HepG2 (cell line): Measurements from ENCODE around the gene CERS6. TPM values are rescaled to one million over a fixed set of nuclear protein-coding genes. Genes with fewer than 3 reads are reported as not detected.

Experiments
- ASH2L ChIP-seq: fragments of 300-600, 200-600 bp; sonication (generic); IDR thresholded peaks from 2 replicates; pipeline ENCODE4 v1.7.0; 2017; ENCODE audit warnings: low read depth, mild to moderate bottlenecking, moderate library complexity, mixed read lengths, low read length; ENCODE audit not compliant: insufficient read length
- IRX3 ChIP-seq: sonication (generic); formaldehyde crosslinking; IDR thresholded peaks from 2 replicates; pipeline ENCODE4 v1.8.1; 2023; ENCODE audit warnings: mild to moderate bottlenecking, low read depth, missing genetic modification reagents, borderline replicate concordance
- NR2C2 ChIP-seq: sonication (generic); formaldehyde crosslinking; IDR thresholded peaks from 2 replicates; pipeline ENCODE4 v1.4.0; 2020; ENCODE audit warnings: missing genetic modification reagents, mild to moderate bottlenecking, moderate library complexity, borderline replicate concordance
- NR2F6 ChIP-seq, 2 experiments: IDR thresholded peaks; 2 replicates each; pipeline ENCODE4 v1.6.1; 2016; ENCODE audit warnings: antibody characterized with exemption in 1 of 2, mild to moderate bottlenecking in 1 of 2
- PLRG1 ChIP-seq: fragments of 450-650 bp; conservative IDR thresholded peaks from 2 replicates; pipeline ENCODE4 v1.6.1; 2016
- SAFB2 ChIP-seq: sonication (generic); formaldehyde crosslinking; IDR thresholded peaks from 2 replicates; pipeline ENCODE4 v1.5.1; 2020; ENCODE audit warnings: missing genetic modification reagents, low read depth, mild to moderate bottlenecking, borderline replicate concordance
- SYNCRIP ChIP-seq: fragments of 200-400 bp; formaldehyde crosslinking; IDR thresholded peaks from 2 replicates; pipeline ENCODE4 v1.6.1; 2018; ENCODE audit warnings: mild to moderate bottlenecking, low read depth, low read length; ENCODE audit not compliant: insufficient read depth
- ZNF3 ChIP-seq: IDR thresholded peaks from 2 replicates; pipeline ENCODE4 v1.7.0; 2017; ENCODE audit warnings: inconsistent platforms
- ZNF331 ChIP-seq: sonication (generic); formaldehyde crosslinking; IDR thresholded peaks from 2 replicates; pipeline ENCODE4 v1.4.0; 2020; ENCODE audit warnings: missing genetic modification reagents
- ZNF33A ChIP-seq: sonication (generic); formaldehyde crosslinking; IDR thresholded peaks from 2 replicates; pipeline ENCODE4 v1.5.1; 2020; ENCODE audit warnings: missing genetic modification reagents, mild to moderate bottlenecking, moderate library complexity, borderline replicate concordance
- ZNF619 ChIP-seq: sonication (generic); formaldehyde crosslinking; IDR thresholded peaks from 2 replicates; pipeline ENCODE4 v1.4.0; 2020; ENCODE audit warnings: mild to moderate bottlenecking, missing genetic modification reagents
- ZNF773 ChIP-seq: sonication (generic); formaldehyde crosslinking; IDR thresholded peaks from 2 replicates; pipeline ENCODE4 v1.4.0; 2020; ENCODE audit warnings: missing genetic modification reagents, borderline replicate concordance
- ZNF841 ChIP-seq: sonication (generic); formaldehyde crosslinking; IDR thresholded peaks from 2 replicates; pipeline ENCODE4 v1.8.1; 2023; ENCODE audit warnings: missing genetic modification reagents, borderline replicate concordance
- polyA plus RNA-seq, 8 experiments: library from polyadenylated mRNA; depleted of rRNA in 3 of 8; stranded (reverse) in 7 of 8; unstranded in 1 of 8; fragments of >200 nt; fragmentation: Illumina TruSeq in 4 of 8; extraction: Trizol in 4 of 8; gene quantifications; 2 replicates each; pipeline versions ENCODE4 v1.2.1 to v1.2.3, GENCODE V29; 2011 to 2016; ENCODE audit warnings: low read depth in 4 of 8, missing spikeins in 1 of 8, mixed read lengths in 1 of 8; ENCODE audit not compliant: insufficient read depth in 1 of 8
- total RNA-seq, 5 experiments: library from RNA; depleted of rRNA; stranded (reverse); fragments of >200 nt; fragmentation: Illumina TruSeq; extraction: Trizol; gene quantifications; 2 replicates each; pipeline ENCODE4 v1.2.3, GENCODE V29; 2016; ENCODE audit warnings: low read depth in 1 of 5
- TF ChIP-seq, protein P1 (sequence below): sonication (generic); formaldehyde crosslinking; IDR thresholded peaks from 2 replicates; pipeline ENCODE4 v1.5.1; 2020; ENCODE audit warnings: mild to moderate bottlenecking, missing genetic modification reagents, moderate library complexity
- TF ChIP-seq, protein P2 (sequence below): IDR thresholded peaks from 2 replicates; pipeline ENCODE4 v1.4.0; 2020; ENCODE audit warnings: mild to moderate bottlenecking, missing genetic modification reagents
- TF ChIP-seq, protein P3 (sequence below): sonication (generic); formaldehyde crosslinking; IDR thresholded peaks from 2 replicates; pipeline ENCODE4 v1.4.0; 2020; ENCODE audit warnings: mild to moderate bottlenecking, missing genetic modification reagents
- TF ChIP-seq, protein P4 (sequence below): sonication (generic); formaldehyde crosslinking; IDR thresholded peaks from 2 replicates; pipeline ENCODE4 v1.9.0; 2022; ENCODE audit warnings: low read depth, missing genetic modification reagents
- TF ChIP-seq, protein P5 (sequence below): IDR thresholded peaks from 2 replicates; pipeline ENCODE4 v1.6.1; 2016; ENCODE audit warnings: mild to moderate bottlenecking

CERS6 gene
- total and polyA plus RNA-seq, 2 of the 13 experiments (the other 11 are each of a cell fraction or from before 2014, with no cell fraction given): 10.1 to 20.3 TPM

DNA sequence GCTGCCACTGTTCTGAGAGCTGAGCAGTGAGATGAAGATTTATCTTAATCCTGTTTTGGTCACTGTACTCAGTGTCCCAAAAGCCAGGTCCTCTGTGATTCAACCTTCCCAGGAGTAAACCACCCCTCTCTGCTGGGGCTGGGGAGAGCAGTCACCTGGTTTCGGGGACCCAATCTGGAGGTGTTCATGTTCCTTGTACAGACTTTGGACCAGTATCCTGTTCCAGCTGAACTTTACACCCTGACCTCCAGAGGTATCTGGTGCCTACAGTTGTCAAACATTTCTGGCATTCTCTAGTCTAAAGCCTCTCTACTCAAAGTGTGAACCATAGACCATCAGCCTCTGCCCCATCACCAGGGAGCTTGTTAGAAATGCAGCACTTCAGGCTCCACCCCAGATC lies 22.1 kb downstream of the CERS6 start (continued):
- TF ChIP-seq, protein P1, sequence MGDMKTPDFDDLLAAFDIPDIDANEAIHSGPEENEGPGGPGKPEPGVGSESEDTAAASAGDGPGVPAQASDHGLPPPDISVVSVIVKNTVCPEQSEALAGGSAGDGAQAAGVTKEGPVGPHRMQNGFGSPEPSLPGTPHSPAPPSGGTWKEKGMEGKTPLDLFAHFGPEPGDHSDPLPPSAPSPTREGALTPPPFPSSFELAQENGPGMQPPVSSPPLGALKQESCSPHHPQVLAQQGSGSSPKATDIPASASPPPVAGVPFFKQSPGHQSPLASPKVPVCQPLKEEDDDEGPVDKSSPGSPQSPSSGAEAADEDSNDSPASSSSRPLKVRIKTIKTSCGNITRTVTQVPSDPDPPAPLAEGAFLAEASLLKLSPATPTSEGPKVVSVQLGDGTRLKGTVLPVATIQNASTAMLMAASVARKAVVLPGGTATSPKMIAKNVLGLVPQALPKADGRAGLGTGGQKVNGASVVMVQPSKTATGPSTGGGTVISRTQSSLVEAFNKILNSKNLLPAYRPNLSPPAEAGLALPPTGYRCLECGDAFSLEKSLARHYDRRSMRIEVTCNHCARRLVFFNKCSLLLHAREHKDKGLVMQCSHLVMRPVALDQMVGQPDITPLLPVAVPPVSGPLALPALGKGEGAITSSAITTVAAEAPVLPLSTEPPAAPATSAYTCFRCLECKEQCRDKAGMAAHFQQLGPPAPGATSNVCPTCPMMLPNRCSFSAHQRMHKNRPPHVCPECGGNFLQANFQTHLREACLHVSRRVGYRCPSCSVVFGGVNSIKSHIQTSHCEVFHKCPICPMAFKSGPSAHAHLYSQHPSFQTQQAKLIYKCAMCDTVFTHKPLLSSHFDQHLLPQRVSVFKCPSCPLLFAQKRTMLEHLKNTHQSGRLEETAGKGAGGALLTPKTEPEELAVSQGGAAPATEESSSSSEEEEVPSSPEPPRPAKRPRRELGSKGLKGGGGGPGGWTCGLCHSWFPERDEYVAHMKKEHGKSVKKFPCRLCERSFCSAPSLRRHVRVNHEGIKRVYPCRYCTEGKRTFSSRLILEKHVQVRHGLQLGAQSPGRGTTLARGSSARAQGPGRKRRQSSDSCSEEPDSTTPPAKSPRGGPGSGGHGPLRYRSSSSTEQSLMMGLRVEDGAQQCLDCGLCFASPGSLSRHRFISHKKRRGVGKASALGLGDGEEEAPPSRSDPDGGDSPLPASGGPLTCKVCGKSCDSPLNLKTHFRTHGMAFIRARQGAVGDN (CRISPR knock-in tag): no peak
- TF ChIP-seq ZNF331 (CRISPR knock-in tag) (peak; percentile 80; the same call in 1 of the 2 replicates), ZNF841 (CRISPR knock-in tag) (no peak), ZNF619 (CRISPR knock-in tag) (no peak), NR2C2 (CRISPR knock-in tag) (peak; percentile 78), ZNF3 (CRISPR knock-in tag) (no peak), NR2F6 (IDR thresholded peaks at IDR 0.05) (peak; percentile 49), NR2F6 (CRISPR knock-in tag; IDR thresholded peaks at IDR 0.05) (peak; percentile 60), SYNCRIP (no peak), ZNF33A (no peak), IRX3 (CRISPR knock-in tag) (no peak), SAFB2 (CRISPR knock-in tag) (no peak), PLRG1 (no peak), ASH2L (peak; percentile 64), ZNF773 (CRISPR knock-in tag) (no peak)
- TF ChIP-seq, protein P2, sequence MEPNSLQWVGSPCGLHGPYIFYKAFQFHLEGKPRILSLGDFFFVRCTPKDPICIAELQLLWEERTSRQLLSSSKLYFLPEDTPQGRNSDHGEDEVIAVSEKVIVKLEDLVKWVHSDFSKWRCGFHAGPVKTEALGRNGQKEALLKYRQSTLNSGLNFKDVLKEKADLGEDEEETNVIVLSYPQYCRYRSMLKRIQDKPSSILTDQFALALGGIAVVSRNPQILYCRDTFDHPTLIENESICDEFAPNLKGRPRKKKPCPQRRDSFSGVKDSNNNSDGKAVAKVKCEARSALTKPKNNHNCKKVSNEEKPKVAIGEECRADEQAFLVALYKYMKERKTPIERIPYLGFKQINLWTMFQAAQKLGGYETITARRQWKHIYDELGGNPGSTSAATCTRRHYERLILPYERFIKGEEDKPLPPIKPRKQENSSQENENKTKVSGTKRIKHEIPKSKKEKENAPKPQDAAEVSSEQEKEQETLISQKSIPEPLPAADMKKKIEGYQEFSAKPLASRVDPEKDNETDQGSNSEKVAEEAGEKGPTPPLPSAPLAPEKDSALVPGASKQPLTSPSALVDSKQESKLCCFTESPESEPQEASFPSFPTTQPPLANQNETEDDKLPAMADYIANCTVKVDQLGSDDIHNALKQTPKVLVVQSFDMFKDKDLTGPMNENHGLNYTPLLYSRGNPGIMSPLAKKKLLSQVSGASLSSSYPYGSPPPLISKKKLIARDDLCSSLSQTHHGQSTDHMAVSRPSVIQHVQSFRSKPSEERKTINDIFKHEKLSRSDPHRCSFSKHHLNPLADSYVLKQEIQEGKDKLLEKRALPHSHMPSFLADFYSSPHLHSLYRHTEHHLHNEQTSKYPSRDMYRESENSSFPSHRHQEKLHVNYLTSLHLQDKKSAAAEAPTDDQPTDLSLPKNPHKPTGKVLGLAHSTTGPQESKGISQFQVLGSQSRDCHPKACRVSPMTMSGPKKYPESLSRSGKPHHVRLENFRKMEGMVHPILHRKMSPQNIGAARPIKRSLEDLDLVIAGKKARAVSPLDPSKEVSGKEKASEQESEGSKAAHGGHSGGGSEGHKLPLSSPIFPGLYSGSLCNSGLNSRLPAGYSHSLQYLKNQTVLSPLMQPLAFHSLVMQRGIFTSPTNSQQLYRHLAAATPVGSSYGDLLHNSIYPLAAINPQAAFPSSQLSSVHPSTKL: peak; percentile 80
- TF ChIP-seq, protein P3, sequence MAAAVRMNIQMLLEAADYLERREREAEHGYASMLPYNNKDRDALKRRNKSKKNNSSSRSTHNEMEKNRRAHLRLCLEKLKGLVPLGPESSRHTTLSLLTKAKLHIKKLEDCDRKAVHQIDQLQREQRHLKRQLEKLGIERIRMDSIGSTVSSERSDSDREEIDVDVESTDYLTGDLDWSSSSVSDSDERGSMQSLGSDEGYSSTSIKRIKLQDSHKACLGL (CRISPR knock-in tag): no peak
- TF ChIP-seq, protein P4, sequence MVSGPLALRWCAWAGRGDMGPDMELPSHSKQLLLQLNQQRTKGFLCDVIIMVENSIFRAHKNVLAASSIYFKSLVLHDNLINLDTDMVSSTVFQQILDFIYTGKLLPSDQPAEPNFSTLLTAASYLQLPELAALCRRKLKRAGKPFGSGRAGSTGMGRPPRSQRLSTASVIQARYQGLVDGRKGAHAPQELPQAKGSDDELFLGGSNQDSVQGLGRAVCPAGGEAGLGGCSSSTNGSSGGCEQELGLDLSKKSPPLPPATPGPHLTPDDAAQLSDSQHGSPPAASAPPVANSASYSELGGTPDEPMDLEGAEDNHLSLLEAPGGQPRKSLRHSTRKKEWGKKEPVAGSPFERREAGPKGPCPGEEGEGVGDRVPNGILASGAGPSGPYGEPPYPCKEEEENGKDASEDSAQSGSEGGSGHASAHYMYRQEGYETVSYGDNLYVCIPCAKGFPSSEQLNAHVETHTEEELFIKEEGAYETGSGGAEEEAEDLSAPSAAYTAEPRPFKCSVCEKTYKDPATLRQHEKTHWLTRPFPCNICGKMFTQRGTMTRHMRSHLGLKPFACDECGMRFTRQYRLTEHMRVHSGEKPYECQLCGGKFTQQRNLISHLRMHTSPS (CRISPR knock-in tag): peak; percentile 30; the same call in 1 of the 2 replicates
- TF ChIP-seq, protein P5, sequence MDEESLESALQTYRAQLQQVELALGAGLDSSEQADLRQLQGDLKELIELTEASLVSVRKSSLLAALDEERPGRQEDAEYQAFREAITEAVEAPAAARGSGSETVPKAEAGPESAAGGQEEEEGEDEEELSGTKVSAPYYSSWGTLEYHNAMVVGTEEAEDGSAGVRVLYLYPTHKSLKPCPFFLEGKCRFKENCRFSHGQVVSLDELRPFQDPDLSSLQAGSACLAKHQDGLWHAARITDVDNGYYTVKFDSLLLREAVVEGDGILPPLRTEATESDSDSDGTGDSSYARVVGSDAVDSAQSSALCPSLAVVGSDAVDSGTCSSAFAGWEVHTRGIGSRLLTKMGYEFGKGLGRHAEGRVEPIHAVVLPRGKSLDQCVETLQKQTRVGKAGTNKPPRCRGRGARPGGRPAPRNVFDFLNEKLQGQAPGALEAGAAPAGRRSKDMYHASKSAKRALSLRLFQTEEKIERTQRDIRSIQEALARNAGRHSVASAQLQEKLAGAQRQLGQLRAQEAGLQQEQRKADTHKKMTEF (CRISPR knock-in tag): peak; percentile 44; the same call in 1 of the 2 replicates
